Colon (tissue), 2 donors: Measurements from ENCODE around the gene GUSB.
"Not testable (repeated sequence)": the region's sequence is repeated elsewhere in the genome, so short reads cannot be mapped to it uniquely, and the experiment has no call there.

Experiments
- FAIRE-seq: peaks from 2 replicates; lab custom pipeline; 2012; peaks lifted over from hg19 to GRCh38; lab: Jason Lieb, UNC
- donor health status: control.
- donor health status: control.

Gene GUSB

DNA sequence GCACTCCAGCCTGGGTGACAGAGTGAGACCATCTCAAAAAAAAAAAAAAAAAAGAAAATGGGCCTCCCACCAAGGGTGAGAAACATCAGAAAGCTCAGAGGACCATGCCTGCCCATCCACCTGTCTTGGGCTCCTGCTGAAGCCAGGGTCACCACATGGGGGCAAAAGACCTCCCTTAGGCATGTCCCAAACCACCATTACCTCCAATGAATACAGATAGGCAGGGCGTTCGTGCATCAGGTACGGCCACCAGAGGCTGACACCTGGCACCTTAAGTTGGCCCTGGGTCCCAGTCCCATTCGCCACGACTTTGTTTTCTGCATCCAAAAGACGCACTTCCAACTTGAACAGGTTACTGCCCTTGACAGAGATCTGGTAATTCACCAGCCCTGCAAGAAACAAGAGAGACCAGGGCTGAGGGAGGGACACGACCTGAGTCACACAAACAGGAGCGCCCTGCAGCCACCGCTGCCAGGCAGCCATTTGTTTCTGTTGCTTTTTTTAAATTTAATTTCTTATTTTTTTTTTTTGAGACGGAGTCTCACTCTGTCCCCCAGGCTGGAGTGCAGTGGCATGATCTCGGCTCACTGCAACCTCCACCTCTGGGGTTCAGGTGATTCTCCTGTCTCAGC is 6.1 kb downstream of the GUSB start:
- FAIRE-seq, result no peak

DNA sequence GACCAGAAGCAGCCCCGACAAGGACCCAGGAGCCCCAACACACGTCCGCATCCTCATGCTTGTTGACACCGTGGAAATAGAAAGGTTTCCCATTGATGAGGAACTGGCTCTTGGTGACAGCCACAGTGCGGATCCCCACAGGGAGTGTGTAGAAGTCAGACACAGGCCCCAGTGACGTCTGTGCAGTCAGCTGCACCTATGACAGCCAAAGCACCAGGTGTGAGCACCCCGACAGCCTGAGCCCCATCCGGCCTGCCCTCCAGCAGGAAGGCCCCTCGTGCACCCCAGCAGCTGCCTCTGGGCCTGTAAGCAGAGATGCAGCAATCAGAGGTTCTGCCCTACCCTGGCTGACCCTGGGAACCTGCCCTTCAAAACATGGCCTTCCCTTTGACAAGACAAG is 7.1 kb downstream of the GUSB start:
- FAIRE-seq, result no peak

DNA sequence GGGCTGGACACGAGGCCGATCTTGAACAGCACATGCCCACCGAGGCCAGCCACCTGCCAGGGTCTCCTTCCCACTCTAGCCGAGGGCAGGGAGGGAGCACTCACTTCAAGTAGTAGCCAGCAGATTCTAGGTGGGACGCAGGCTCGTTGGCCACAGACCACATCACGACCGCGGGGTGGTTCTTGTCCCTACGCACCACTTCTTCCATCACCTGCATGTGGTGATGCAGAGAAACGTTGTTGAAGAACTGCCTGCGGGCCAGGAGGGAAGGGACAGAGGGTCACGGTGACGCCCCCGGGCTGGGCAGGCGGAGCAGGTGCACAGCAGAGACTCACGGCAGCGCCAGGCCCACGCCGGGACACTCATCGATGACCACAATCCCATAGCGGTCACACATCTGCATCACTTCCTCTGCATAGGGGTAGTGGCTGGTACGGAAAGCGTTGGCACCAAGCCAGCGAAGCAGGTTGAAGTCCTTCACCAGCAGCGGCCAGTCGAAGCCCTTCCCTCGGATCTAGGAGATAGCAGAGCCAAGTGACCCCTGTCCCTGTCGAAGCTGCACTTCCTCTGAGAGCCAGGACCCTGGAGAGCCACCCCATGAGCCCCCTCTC is 7.7 kb downstream of the GUSB start:
- FAIRE-seq, result no peak

DNA sequence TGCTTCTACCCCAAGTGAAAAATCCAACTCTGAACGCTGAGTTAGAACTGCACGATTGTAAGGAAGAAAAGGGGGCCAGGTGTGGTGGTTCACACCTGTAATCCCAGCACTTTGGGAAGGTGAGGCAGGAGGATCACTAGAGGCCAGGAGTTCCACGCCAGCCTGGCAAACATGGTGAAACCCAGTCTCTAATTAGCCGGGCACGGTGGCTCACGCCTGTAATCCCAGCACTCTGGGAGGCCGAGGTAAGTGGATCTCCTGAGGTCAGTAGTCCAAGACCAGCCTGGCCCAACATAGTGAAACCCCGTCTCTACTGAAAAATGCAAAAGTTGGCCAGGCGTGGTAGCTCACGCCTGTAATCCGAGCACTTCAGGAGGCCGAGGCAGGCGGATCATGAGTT is 9.0 kb downstream of the GUSB start:
- no peak for FAIRE-seq

DNA sequence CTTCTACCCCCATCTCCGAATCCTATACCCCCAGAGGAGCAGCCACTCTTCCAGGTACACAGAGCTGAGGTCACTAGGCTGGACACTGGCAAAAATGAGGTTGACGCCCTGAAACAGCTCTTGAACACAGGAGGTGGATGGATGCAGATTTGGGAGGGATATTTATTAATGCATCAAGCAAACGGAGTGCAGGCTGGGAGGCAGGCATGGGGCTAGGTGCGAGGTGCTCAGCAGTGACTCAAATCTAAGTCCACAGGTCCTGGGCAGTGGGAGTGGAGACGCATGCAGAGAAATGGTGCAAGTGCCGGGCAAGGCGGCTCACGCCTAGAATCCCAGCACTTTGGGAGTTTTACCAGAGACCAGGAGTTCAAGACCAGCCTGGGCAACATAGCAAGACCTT is 11.0 kb downstream of the GUSB start:
- no peak for FAIRE-seq

DNA sequence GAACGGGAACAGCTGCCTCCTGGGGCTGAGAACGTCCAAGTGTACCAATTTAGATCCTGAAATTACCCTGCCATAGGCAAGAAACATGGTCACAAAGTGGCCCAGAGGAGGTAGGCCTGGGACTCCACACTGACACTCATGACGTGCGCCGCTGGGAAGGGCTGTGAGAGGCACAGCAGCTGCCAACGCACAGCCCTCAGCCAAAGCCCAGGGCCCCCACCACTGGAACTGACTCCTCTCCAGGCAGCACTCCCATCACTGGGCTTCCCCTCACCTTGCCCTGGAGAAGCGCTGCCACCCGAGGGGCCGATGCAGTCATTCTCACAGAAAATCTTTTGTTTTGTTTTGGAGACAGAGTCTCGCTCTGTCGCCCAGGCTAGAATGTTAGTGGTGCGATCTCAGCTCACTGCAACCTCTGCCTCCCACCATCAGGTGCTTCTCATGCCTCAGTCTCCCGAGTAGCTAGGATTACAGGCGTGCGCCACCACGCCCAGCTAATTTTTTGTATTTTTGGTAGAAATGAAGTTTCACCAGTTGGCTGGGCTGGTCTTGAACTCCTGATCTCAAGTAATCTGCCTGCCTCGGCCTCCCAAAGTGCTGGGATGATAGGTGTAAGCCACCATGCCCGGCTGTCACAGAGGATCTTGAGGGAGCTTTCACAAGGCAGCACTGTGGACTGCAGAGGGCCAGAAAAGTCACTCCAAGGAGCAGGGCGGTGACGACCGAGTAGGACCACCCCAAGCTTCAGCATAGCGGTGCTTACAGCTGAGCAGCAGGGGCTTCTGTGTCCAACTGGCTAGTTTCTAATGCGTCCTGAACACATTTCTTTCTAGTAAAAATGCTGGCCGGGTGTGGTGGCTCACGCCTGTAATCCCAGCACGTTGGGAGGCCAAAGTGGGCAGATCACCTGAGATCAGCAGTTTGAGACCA is 13.5 kb downstream of the GUSB start:
- FAIRE-seq, result no peak

DNA sequence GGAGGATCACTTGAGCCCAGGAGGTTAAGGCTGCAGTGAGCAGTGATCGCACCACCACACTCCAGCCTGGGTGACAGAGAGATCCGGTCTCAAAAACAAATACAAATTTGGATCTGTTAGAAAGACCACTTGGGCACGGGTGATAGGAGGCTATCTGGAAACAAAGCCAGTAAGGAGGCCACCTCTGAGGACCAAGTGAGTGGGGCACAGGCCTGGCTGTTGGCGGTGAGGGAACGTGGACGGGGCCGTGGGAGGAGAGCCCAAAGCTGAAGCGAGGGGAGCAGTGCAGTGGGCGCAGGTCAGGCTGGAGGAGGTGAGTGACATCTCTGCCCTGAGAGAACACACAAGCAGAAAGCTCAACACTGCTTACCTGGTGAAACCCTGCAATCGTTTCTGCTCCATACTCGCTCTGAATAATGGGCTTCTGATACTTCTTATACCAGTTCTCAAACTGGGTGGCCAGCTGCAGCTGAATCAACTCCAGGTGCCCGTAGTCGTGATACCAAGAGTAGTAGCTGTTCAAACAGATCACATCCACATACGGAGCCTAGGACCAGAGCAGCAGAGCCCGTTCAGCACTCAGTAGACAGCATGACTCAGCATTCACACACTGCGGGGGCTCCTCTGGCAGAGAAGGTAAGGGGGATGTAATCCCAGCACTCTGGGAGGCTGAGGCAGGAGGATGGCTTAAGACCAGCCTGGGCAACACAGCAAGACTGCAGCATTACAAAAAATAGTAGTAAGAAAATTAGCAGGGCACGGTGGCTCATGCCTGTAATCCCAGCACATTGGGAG is 14.5 kb downstream of the GUSB start:
- FAIRE-seq, result no peak

DNA sequence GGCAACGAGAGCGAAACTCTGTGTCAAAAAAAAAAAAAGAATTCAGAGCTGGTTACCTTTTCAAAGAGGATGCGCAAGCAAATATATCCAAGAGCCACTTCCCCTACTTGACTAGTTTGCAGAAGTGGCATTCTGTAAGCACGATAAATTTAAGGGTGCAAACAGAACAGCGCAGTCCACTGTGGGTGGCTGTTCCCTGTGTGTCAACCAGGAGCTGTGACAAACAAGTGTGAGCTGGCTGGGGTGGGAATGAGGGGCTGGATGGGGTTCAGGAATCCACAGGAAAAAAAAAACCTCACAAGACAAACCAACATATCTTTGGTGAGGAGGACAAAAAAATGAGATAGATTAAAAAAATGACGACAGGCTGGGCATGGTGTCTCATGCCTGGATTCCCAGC is 15.9 kb downstream of the GUSB start:
- no peak for FAIRE-seq

DNA sequence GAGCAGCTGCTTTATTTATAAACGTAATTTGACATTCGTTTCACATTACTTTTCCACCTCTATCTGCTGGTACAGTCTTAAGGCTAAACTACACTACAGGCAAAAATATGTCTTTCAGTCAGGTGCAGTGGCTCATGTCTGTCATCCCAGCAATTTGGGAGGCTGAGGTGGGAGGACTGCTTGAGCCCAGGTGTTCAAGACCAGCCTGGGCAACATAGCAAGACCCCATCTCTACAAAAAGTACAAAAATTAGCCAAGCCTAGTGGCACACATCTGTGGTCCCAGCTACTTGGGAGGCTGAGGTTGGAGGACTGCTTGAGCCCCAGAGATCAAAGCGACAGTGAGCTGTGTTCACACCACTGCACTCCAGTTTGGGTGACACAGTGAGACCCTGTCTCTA is 17.3 kb downstream of the GUSB start:
- not testable (repeated sequence) for FAIRE-seq

DNA sequence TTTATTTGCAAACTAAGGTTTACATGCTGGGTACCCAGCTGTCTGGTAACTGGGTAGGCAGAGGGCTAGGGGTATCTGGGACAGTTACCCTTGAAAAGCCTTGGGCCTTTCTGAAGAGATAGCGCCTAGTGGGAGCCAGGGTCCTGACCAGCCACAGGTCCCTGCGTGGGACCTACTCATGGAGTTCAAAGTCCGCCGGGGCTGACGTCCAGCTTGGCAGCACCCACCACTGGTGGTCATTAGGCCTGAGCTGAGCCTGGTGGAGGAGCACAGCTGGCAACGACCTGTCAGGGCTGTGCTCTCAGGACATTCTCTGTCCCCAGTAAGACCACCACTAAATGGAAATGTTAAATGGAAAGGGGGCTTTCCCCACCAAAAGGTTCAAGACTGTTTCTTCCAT is 20.0 kb downstream of the GUSB start:
- no peak for FAIRE-seq

DNA sequence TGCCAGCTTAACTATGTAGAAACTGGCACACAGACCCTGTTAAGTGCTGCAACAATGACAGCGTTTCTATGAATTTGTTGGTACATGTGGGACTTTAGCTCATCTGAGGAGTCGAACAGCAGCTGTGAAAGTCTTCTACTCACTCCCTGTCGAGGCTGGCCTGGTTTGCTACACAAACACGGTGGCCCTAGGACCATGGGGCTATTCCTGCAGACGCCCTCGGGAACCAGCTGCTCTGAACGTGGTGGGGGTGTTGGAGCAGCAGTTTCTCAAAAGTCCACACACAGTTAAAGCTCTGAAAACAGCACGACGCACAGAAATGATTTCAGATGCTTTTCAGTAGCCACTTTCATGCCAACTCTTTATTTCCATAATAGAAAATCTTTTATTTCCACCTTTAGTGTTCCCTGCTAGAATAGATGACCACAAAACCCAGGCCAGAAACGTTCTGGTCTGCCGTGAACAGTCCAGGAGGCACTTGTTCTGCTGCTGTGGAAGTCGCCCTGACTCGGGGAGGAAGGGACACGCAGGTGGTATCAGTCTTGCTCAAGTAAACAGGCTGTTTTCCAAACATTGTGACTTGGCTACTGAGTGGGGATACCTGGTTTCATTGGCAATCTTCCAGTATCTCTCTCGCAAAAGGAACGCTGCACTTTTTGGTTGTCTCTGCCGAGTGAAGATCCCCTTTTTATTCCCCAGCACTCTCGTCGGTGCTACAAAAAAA is 21.5 kb downstream of the GUSB start:
- no peak for FAIRE-seq

DNA sequence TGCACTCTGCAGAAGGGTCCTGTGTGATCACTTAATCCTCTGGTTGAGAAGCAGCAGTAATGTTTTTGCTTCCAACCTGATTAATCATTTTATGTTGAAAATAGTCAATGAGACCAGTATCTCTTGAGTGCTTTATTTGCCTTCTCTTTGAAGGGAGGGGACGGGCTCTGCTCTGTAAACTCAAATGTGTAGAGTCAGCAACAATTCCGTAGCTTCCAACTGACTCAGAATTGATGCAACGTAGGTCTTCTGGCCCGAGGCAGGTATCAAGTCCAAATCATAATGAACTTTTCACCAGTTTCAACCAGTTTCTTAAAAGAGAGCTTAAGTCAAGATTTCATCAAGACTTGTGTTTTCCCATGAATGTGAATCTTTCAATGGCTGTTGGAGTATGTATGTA is 26.3 kb downstream of the GUSB start:
- no peak for FAIRE-seq

DNA sequence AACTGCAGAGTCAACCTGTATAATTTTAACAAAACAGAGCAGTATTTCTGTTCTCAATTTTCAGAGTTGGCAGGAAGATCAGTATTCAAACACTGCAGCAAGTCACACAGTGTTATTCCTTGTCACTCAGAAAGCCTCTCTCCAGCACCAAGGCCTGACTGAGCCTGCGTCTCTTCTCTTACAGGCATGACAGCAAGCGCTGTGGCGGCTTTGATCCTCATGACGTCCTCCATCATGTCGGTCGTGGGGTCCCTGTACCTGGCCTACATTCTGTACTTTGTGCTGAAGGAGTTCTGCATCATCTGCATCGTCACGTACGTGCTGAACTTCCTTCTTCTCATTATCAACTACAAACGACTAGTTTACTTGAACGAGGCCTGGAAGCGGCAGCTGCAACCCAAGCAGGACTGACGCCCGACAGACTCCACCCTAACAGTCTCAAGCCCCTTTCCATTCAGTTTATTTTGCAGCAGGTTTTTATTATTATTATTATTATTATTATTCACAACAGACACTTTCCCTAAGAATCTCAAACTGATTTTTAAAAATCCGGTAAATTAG is 28.0 kb downstream of the GUSB start:
- no peak for FAIRE-seq

DNA sequence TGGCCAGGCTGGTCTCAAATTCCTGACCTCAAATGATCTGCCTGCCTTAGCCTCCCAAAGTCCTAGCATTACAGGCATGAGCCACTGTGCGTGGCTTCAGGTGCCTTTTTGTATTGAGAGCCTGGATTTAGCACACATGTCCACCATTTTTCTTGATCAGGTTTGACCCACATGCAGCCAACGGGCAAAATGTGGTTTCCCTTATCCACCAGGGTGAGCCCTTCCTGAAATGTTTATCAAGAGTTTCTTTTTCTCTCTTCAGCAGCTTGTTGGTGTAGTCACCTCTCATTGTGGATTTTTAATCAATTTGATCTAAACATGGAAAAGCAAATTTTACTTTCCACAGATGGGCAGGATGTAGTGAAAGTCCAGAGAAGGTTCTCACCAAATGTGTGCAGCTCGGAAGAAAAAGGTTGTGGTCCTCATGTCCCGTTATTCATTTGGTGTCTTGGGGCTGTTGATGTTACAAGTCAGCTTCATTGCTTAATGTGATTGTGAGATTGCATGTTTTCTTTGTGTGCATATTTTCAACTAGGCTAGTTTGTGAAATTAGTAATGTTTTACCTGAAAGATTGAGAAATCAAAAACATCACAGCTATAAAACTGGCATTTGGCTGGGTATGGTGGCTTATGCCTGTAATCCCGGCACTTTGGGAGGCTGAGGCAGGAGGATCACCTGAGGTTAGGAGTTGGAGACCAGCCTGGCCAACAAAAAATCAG is 28.9 kb downstream of the GUSB start:
- no peak for FAIRE-seq

DNA sequence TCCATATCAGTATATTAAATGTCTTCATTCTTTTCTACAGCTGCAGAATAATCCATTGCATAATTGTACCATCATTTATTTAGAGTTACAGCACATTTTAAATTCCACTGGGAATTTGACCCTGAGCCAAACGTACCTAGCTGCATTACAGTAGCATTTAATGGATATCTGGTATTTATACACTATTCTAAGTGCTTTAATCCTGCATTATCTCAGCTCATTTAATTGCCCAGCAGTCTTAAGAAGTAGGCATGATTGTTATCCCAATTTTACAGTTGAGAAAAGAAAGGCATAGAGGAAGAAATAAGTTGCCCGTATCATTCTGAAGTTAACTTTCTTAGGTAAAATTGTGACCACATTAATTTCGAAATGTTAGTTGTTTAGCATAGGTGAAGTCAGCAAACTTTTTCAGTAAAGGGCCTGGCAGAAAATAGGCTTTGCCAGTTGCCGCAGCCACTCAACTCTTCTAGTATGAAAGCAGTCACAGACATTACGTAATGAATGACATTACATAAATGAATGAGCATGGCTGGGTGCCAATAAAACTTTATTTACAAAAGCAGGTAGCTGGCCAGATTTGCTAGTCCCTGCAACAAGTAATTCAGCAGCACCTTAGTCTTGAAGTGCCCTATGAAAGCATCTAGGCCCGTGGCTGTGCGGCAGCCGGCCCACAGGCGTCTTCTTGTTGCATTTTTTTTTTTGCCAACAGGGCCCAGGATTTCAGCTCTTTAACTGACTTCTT is 30.0 kb downstream of the GUSB start:
- FAIRE-seq, result no peak

DNA sequence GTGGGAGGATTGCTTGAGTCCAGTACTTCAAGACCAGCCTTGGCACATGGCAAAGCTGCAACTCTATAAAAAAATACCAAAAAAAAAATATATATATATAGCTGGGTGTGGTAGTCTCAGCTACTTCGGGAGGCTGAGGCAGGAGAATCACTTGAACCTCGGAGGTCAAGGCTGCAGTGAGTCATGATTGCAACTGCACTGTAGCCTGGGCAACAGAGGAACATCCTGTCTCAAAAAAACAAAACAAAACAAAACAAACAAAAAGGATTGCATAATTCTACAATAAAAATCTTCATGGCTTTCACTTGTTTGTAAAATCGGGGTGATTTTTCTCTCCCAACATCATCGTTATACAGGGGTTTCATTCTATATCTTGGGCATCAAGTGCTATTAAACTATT is 35.1 kb downstream of the GUSB start:
- FAIRE-seq, result no peak

DNA sequence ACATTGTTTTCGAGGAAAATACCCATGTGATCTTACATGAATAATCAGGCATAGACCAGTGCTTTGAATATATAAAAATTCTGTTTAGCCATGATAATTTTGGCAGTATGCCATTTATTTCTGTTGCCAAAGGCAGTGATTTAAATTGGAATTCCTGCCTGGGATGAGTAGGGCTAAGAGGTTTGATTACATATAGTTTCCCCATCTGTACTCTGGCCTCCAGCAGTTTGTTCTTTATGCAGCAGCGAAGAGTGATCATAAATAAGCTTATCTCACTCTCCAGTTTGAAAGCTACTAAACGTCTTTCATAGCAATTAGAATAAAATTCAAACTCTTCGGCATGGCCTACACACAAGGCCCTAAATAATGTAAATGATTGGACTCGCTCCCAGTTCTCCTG is 36.2 kb downstream of the GUSB start:
- FAIRE-seq, result not testable (repeated sequence)

DNA sequence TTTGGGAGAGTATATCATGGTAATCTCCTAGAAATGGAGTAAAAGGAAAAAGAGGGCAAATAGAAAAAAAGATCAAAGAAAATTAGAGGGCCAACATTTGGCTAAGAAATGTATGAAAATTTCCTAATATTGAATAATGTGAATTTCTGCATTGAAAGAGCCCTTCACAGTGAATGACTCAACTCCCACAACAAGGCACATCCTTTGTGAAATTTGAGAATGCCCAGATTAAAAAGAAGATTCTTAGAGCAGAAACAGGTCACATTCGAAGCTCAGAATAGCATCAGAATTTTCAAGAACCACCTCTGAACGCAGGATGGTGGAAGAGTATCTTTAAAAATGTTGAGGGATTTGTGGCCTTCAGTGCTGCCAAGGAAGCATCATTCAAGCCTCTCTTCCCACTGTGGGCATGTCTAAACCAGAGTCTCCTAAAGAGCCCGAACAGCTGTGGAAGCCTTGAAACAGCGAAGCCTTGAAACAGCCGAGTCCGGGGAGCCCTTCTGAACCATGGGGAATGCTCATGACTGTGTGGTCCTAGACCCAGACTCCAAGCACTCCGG is 43.6 kb downstream of the GUSB start:
- FAIRE-seq, result no peak

DNA sequence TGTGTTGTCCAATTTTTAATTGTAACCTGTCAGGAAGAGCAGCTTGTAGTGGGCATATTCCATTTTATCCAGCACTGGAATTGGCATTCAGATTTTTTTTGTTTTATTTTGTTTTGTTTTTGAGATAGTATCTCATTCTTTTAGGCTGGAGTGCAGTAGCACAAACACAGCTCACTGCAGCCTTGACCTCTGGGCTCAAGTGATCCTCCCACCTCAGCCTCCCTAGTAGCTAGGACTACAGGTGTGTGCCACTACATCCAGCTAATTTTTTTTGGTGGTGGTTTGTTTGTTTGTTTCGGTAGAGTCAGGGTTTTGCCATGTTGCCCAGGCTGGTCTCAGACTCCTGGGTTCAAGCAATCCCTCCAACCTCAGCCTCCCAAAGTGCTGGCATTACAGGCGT is 44.7 kb downstream of the GUSB start:
- FAIRE-seq, result no peak

DNA sequence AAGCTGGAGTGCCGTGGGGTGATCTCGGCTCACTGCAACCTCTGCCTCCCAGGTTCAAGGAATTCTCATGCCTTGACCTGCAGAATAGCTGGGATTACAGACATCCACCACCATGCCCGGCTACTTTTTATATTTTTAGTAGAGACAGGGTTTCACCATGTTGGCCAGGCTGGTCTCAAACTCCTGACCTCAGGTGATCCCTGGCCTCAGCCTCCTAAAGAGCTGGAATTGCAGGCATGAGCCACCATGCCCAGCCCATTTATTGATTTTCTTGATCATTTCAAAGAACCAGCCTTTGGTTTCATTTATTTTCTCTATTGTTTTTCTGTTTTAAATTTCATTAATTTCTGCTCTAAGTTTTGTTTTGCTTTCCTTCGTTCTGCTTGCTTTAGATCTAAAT is 50.3 kb downstream of the GUSB start:
- no peak for FAIRE-seq
